Mesendoderm (in vitro differentiated cells): Measurements from ENCODE around the gene ADCY7.

Experiments
- DNase-seq: peaks from one replicate; pipeline ENCODE4 v3.0.0; 2013
- H2AK5ac ChIP-seq: 2 replicates; pipeline ENCODE4 v1.6.1; 2013; ENCODE audit warnings: low read length, inconsistent platforms
- H2BK120ac ChIP-seq: 2 replicates; pipeline ENCODE4 v1.6.1; 2013; ENCODE audit warnings: low read depth, mild to moderate bottlenecking, low read length, moderate library complexity, mixed read lengths
- H2BK15ac ChIP-seq: replicated peaks from 2 replicates; pipeline ENCODE4 v1.6.1; 2013; ENCODE audit warnings: low read depth, mild to moderate bottlenecking, moderate library complexity
- H2BK5ac ChIP-seq: 2 replicates; pipeline ENCODE4 v1.6.1; 2013; ENCODE audit warnings: low read length, inconsistent platforms
- H3K18ac ChIP-seq: 2 replicates; pipeline ENCODE4 v1.6.1; 2013; ENCODE audit warnings: mild to moderate bottlenecking, low read length, mixed read lengths
- H3K23ac ChIP-seq: one replicate; pipeline ENCODE4 v1.6.1; 2013; ENCODE audit warnings: low read length
- H3K27ac ChIP-seq: 2 replicates; pipeline ENCODE4 v1.5.1; 2013; ENCODE audit warnings: low read depth, mild to moderate bottlenecking, inconsistent platforms, low read length, moderate library complexity
- H3K27me3 ChIP-seq: 2 replicates; pipeline ENCODE4 v1.6.1; 2013; ENCODE audit warnings: low read length, control low read depth, mild to moderate bottlenecking, inconsistent platforms; ENCODE audit not compliant: insufficient read depth, poor library complexity
- H3K36me3 ChIP-seq: 2 replicates; pipeline ENCODE4 v1.6.1; 2013; ENCODE audit warnings: low read length, inconsistent platforms; ENCODE audit not compliant: control insufficient read depth, insufficient read depth
- H3K4ac ChIP-seq: one replicate; pipeline ENCODE4 v1.6.1; 2013; ENCODE audit warnings: low read depth, mild to moderate bottlenecking, low read length, moderate library complexity
- H3K4me1 ChIP-seq: 2 replicates; pipeline ENCODE4 v1.6.1; 2013; ENCODE audit warnings: low read depth, low read length, inconsistent platforms; ENCODE audit not compliant: control insufficient read depth
- H3K4me2 ChIP-seq: 2 replicates; pipeline ENCODE4 v1.6.1; 2013; ENCODE audit warnings: low read length
- H3K4me3 ChIP-seq: 2 replicates; pipeline ENCODE4 v1.5.1; 2013; ENCODE audit warnings: mild to moderate bottlenecking, low read length
- H3K56ac ChIP-seq: one replicate; pipeline ENCODE4 v1.6.1; 2013; ENCODE audit warnings: low read length
- H3K79me1 ChIP-seq: 2 replicates; pipeline ENCODE4 v1.6.1; 2013; ENCODE audit warnings: low read length, inconsistent platforms
- H3K79me2 ChIP-seq: 2 replicates; pipeline ENCODE4 v1.6.1; 2013; ENCODE audit warnings: mild to moderate bottlenecking, low read length; ENCODE audit not compliant: control insufficient read depth, insufficient read depth
- H3K9ac ChIP-seq: 2 replicates; pipeline ENCODE4 v1.6.1; 2013; ENCODE audit warnings: low read length, inconsistent platforms
- H4K5ac ChIP-seq: one replicate; pipeline ENCODE4 v1.6.1; 2013; ENCODE audit warnings: low read length
- H4K8ac ChIP-seq: one replicate; pipeline ENCODE4 v1.6.1; 2013; ENCODE audit warnings: low read depth, mild to moderate bottlenecking, control low read depth, low read length, moderate library complexity
- WGBS: extraction: QIAGEN DNeasy Blood & Tissue Kit; methylation state at CpG from one replicate; pipeline ENCODE4 v1.1.7; 2013; ENCODE audit warnings: low lambda C conversion rate, missing lambda C conversion rate; ENCODE audit not compliant: insufficient coverage; ENCODE audit errors: extremely low coverage; 5-methylcytosine and 5-hydroxymethylcytosine counted together

ADCY7 gene

DNA sequence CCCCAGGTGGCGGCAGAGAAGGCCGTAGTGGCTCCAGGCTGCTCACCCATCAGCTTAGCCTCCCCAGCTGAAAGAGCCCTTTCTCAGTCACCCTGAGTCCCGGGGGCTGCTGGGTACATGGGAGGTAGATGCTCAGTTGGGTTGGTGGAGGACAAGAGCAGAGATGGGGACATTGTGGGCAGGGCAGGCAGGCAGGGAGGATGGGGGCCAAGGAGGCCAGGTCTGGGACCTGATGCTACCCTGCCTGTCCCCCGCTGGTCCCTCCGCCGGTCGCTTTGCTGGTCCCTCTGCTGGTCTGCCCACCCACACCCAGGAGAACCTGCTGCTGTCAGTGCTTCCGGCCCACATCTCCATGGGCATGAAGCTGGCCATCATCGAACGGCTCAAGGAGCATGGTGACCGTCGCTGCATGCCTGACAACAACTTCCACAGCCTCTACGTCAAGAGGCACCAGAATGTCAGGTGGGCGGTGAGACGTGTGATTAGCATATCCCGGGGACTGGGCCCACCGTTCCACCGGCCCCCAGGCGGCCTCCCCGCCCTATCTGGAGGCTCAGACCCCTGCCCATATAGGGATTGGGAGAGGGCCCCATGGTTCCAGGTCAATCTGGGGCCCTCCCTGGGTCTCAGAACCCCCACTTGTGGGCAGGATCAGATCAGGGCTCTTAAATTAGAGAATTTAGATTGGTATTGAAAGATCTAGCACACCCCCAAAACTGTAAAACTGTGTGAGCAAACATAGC is 26.9 kb downstream of the ADCY7 start:
- Histone ChIP-seq H3K27ac (no peak overlapping the region), H3K79me2 (no peaks in the 10 kb centered on the region), H3K27me3 (no peaks in the 10 kb centered on the region), H3K18ac (no peak overlapping the region), H3K4me2 (no peak overlapping the region), H3K4me3 (no peak overlapping the region), H2BK5ac (no peak overlapping the region), H4K8ac (no peak overlapping the region), H4K5ac (no peak overlapping the region), H3K56ac (no peak overlapping the region), H3K36me3 (no peaks in the 10 kb centered on the region), H2BK120ac (no peak overlapping the region), H2AK5ac (no peak overlapping the region), H3K9ac (no peak overlapping the region), H3K23ac (no peak overlapping the region), H3K79me1 (no peaks in the 10 kb centered on the region), H3K4ac (no peak overlapping the region), H2BK15ac (no peak overlapping the region), H3K4me1 (no peaks in the 10 kb centered on the region)
- WGBS, result no CpG with 5 or more reads among the region's 20 CpGs
- DNase-seq, result no peak

DNA sequence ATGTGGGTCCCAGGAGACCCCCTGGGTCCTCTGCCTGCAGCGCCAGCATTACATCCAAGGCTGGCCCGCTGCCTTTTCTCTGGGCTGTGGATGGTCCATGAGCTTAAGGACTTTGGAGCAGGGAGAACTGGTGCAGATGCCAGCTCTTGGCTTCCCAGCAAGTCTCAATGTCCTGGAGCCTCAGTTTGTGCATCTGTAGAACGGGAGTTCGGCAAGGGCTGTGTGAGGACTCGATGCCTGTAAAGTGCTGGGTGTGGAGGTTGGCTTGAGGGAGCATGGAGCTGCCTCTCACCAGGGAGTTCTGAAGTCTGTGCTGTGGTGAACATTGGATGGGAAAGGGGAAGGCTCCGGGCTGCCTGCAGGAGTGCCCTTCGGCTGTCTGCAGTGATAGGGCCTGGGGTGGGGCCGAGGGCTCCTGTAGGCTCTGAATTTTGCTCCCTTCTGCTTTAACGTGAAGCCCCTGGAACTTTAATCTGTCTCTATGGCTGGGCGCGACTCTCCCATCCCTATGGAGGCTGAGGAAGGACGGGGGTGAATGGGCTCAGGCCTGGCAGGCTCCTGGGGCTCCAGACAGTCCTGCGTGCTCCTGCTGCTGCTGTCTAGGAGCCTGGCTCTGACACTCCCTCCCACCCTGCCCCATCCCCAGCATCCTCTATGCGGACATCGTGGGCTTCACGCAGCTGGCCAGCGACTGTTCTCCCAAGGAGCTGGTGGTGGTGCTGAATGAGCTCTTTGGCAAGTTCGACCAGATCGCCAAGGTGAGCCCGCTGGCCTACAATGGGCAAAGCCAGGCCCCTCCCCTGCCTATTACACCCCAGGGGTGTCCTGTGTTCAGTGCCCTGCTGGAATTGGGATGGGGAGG is 27.9 kb downstream of the ADCY7 start:
- no CpG with 5 or more reads among the region's 20 CpGs for WGBS
- Histone ChIP-seq H3K27me3 (no peaks in the 10 kb centered on the region), H2BK5ac (no peak overlapping the region), H4K5ac (no peak overlapping the region), H3K79me2 (no peaks in the 10 kb centered on the region), H4K8ac (no peak overlapping the region), H3K23ac (no peak overlapping the region), H2AK5ac (no peak overlapping the region), H3K4ac (no peak overlapping the region), H3K18ac (no peak overlapping the region), H3K27ac (no peak overlapping the region), H3K56ac (no peak overlapping the region), H2BK120ac (no peak overlapping the region), H3K9ac (no peak overlapping the region), H3K79me1 (no peaks in the 10 kb centered on the region), H3K4me3 (no peak overlapping the region), H3K4me2 (no peak overlapping the region), H3K4me1 (no peaks in the 10 kb centered on the region), H2BK15ac (no peak overlapping the region), H3K36me3 (no peaks in the 10 kb centered on the region)
- DNase-seq, result no peak

GRCh38 chr16:50294955-50295354 is 28.6 kb downstream of the ADCY7 start:
- Histone ChIP-seq H3K4me3 (no peak overlapping the region), H2BK15ac (no peak overlapping the region), H3K23ac (no peak overlapping the region), H4K8ac (no peak overlapping the region), H2BK120ac (no peak overlapping the region), H3K4me2 (no peak overlapping the region), H3K27ac (no peak overlapping the region), H3K27me3 (no peaks in the 10 kb centered on the region), H2AK5ac (no peak overlapping the region), H3K36me3 (no peaks in the 10 kb centered on the region), H3K79me1 (no peaks in the 10 kb centered on the region), H3K4me1 (no peaks in the 10 kb centered on the region), H3K4ac (no peak overlapping the region), H3K79me2 (no peaks in the 10 kb centered on the region), H4K5ac (no peak overlapping the region), H3K56ac (no peak overlapping the region), H3K18ac (no peak overlapping the region), H3K9ac (no peak overlapping the region), H2BK5ac (no peak overlapping the region)
- no peak for DNase-seq
- no CpG with 5 or more reads among the region's 4 CpGs for WGBS

GRCh38 chr16:50295541-50296132 is 29.3 kb downstream of the ADCY7 start:
- H2BK120ac ChIP-seq, result no peak overlapping the region
- WGBS, result no CpG with 5 or more reads among the region's 7 CpGs

GRCh38 chr16:50296807-50297206 is 30.5 kb downstream of the ADCY7 start:
- H2AK5ac ChIP-seq, result no peak overlapping the region
- H3K27ac ChIP-seq, result no peak overlapping the region
- H3K9ac ChIP-seq, result no peak overlapping the region
- H3K23ac ChIP-seq, result no peak overlapping the region
- no peaks in the 10 kb centered on the region for H3K36me3 ChIP-seq
- H2BK5ac ChIP-seq, result no peak overlapping the region
- no peak overlapping the region for H4K5ac ChIP-seq
- H3K79me2 ChIP-seq, result no peaks in the 10 kb centered on the region
- DNase-seq, result no peak
- H2BK120ac ChIP-seq, result no peak overlapping the region
- H3K4me1 ChIP-seq, result no peaks in the 10 kb centered on the region
- no peak overlapping the region for H3K4ac ChIP-seq
- WGBS, result no CpG with 5 or more reads among the region's 2 CpGs
- no peaks in the 10 kb centered on the region for H3K27me3 ChIP-seq
- H3K79me1 ChIP-seq, result no peaks in the 10 kb centered on the region
- H2BK15ac ChIP-seq, result no peak overlapping the region
- no peak overlapping the region for H3K56ac ChIP-seq
- no peak overlapping the region for H3K18ac ChIP-seq
- H3K4me3 ChIP-seq, result no peak overlapping the region
- H3K4me2 ChIP-seq, result no peak overlapping the region
- no peak overlapping the region for H4K8ac ChIP-seq

More at GRCh38 chr16:50295541-50296132, 29.3 kb downstream of the ADCY7 start:
- H3K4me3 ChIP-seq, result no peak overlapping the region
- H2BK5ac ChIP-seq, result no peak overlapping the region
- H3K36me3 ChIP-seq, result no peaks in the 10 kb centered on the region
- no peak overlapping the region for H4K5ac ChIP-seq
- no peak overlapping the region for H4K8ac ChIP-seq
- no peaks in the 10 kb centered on the region for H3K79me1 ChIP-seq
- no peaks in the 10 kb centered on the region for H3K27me3 ChIP-seq
- H3K9ac ChIP-seq, result no peak overlapping the region
- H3K79me2 ChIP-seq, result no peaks in the 10 kb centered on the region
- no peaks in the 10 kb centered on the region for H3K4me1 ChIP-seq
- H3K18ac ChIP-seq, result no peak overlapping the region
- H3K27ac ChIP-seq, result no peak overlapping the region
- H3K23ac ChIP-seq, result no peak overlapping the region
- no peak for DNase-seq
- H3K4ac ChIP-seq, result no peak overlapping the region
- no peak overlapping the region for H2AK5ac ChIP-seq
- H3K56ac ChIP-seq, result no peak overlapping the region
- H3K4me2 ChIP-seq, result no peak overlapping the region
- H2BK15ac ChIP-seq, result no peak overlapping the region
